Measurements from ENCODE around the gene GARNL3.

The GARNL3 gene

DNA sequence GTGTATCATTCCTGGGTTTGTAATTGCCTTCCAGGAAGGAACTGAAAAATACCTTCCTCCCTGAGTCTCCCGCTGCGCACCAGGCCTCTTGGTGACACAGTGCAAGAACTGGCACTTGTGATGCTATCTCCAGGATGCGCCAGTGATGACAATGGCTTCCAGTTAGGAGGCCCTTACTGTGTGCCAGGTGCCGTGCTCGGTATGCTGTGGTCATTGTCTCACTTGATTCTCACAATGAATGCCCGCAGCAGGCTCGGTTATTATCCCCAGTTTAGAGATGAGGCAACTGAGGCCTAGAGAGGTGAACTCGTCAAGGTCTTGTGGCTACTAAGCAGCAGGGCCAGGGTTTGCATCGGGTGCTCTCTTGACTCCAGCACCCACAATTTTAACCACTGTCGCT, 100.9 kb downstream of the GARNL3 start:
- no peak overlapping the region for H3K4me3 ChIP-seq (ENCODE audit: low read depth, low read length)
- no peak for TF ChIP-seq CTCF (IDR thresholded peaks at IDR 0.05; ENCODE audit: insufficient read depth, low read depth, low read length, missing control alignments)

GRCh38 chr9:127366594-127366993, 102.0 kb downstream of the GARNL3 start:
- no peak overlapping the region for H3K4me3 ChIP-seq (ENCODE audit: low read depth, low read length)
- no peak for DNase-seq (ENCODE audit: low read depth)
- no peak for TF ChIP-seq CTCF (IDR thresholded peaks at IDR 0.05; ENCODE audit: insufficient read depth, low read depth, low read length, missing control alignments)

More for the DNA sequence above, 100.9 kb downstream of the GARNL3 start:
- DNase-seq (ENCODE audit: low read depth), result no peak

GRCh38 chr9:127368852-127369402, 104.4 kb downstream of the GARNL3 start:
- TF ChIP-seq CTCF (IDR thresholded peaks at IDR 0.05; ENCODE audit: insufficient read depth, low read depth, low read length, missing control alignments), result no peak
- no peak for DNase-seq (ENCODE audit: low read depth)

DNA sequence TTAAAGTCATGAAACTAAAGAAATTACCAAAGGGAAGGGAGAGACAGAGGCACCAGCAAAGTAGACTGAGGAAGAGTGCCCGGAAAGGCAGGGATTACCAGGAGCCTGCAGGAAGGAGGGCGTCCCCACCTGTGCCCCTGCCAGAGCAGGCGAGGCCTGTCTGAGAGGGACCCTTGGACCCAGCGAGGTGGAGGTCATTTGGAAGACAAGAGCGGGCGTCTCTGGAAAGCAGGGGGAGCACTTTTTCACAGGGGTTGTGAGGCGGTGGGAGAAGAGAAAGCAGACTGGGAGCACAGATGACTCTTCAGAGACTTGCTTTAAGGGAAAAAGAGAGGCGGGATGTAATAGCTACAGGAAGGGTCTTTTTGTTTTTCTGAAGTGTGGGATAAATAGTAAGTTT, 104.9 kb downstream of the GARNL3 start:
- TF ChIP-seq CTCF (IDR thresholded peaks at IDR 0.05; ENCODE audit: insufficient read depth, low read depth, low read length, missing control alignments), result no peak
- no peak overlapping the region for H3K4me3 ChIP-seq (ENCODE audit: low read depth, low read length)
- no peak for DNase-seq (ENCODE audit: low read depth)

More at GRCh38 chr9:127368852-127369402, 104.4 kb downstream of the GARNL3 start:
- no peak overlapping the region for H3K4me3 ChIP-seq (ENCODE audit: low read depth, low read length)

DNA sequence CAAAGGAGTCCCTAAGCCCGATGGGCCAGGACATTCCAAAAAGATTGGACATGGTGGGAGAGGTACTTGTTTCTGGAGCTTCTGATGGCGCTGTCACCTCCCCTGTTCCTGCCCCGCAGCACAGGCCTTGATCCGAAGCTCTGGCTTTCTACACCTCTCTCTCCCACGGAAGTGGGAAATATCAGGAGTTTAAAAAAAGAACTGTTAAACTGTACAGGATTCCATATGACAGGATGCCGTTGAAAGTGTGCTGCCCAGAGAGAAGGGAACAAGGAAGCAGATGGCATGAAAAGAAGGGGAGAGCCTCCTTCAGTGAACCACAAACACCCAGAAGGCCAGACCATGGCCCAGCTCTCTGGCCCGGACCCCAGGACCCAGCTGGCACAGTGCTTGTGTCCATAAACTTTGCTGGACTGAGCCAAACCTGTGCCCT, 105.6 kb downstream of the GARNL3 start:
- no peak for TF ChIP-seq CTCF (IDR thresholded peaks at IDR 0.05; ENCODE audit: insufficient read depth, low read depth, low read length, missing control alignments)
- H3K4me3 ChIP-seq (ENCODE audit: low read depth, low read length), result no peak overlapping the region
- no peak for DNase-seq (ENCODE audit: low read depth)

GRCh38 chr9:127370672-127371648, 106.4 kb downstream of the GARNL3 start:
- H3K4me3 ChIP-seq (ENCODE audit: low read depth, low read length), result no peak overlapping the region
- TF ChIP-seq CTCF (IDR thresholded peaks at IDR 0.05; ENCODE audit: insufficient read depth, low read depth, low read length, missing control alignments), result no peak
- DNase-seq (ENCODE audit: low read depth), result no peak

Data from GM12865 (cell line).